ENCODE results near the gene DDT. TPM values are rescaled to one million over a fixed set of nuclear protein-coding genes. Genes with fewer than 3 reads are reported as not detected.
"Not testable (repeated sequence)": the region's sequence is repeated elsewhere in the genome, so short reads cannot be mapped to it uniquely, and the experiment has no call there.

The DDT gene
- total and polyA plus RNA-seq, 7 donors, result 57.3 to 239 (median 85.3) TPM

DNA sequence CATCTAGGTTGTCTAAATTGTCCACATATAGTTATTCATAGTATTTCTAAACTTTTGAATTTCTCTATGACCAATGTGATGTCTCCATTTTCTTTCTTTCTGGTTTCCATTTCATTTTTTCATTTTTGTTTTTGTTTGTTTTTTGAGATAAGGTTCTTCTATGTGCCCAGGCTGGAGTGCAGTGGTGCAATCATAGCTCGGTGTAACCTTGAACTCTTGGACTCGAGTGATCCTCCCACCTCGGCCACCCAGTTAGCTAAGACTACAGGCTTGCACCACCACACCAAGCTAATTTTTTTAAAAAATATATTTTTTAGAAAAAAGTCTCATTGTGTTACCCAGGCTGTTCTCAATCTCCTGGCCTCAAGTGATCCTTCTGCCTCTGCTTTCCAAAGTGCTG, 22.9 kb upstream of the DDT start:
- intact Hi-C loops (cut with DNase I), result no loop called here

DNA sequence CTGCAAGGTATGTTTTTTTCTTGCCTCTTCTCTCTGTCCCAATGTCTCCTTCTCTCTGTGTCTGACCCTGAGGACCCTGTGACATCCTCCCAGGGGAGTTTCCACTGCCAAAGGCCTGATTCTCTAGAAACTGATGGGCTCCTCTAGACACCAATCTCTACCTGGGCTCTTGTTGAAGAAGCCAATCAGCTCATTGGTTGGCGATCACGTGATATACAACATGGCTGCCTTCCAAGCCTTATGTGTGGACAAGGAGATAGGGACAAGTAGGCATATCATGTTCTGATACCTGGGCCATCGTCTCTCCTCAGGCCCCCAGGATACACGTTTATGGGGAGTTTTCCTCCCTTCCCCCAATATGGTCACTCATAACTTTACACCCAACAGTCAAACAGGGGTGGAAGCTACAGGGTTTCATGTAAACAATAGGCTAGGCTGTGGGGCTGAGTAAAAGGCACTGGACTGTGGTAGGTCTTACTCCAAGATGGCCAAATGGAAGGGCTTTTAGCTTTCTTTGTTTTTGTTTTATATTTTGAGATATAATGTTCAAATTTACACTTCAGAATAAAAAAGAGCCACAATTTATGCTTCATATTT, 19.4 kb upstream of the DDT start:
- H3K36me3 ChIP-seq (ENCODE audit: insufficient read depth in 1 of 2, low read depth in 1 of 2); DNase-seq; H3K9me3 ChIP-seq; intact Hi-C loops (cut with DNase I); H3K27ac ChIP-seq; H3K4me3 ChIP-seq; H3K27me3 ChIP-seq (ENCODE audit: insufficient read depth in 3 of 3, low read length in 2 of 3); H3K4me1 ChIP-seq; ATAC-seq: not testable (repeated sequence)
- WGBS, 3 donors, result 46 to 84% (median 68%) methylated on average over 4 of the region's 4 CpGs

More for the DNA sequence above, 22.9 kb upstream of the DDT start:
- Histone ChIP-seq H3K36me3 (ENCODE audit: insufficient read depth in 1 of 2, low read depth in 1 of 2) (no peaks in the 10 kb centered on the region), H3K27me3 (ENCODE audit: insufficient read depth in 3 of 3, low read length in 2 of 3) (no peaks in the 10 kb centered on the region), H3K27ac (no peak overlapping the region), H3K4me3 (no peak overlapping the region), H3K9me3 (no peaks in the 10 kb centered on the region), H3K4me1 (no peaks in the 10 kb centered on the region)
- ATAC-seq (no peak), DNase-seq (no peak)
- WGBS, 3 donors, result 92 to 95% (median 93%) methylated on average over 3 of the region's 3 CpGs
- TF ChIP-seq, protein P1, sequence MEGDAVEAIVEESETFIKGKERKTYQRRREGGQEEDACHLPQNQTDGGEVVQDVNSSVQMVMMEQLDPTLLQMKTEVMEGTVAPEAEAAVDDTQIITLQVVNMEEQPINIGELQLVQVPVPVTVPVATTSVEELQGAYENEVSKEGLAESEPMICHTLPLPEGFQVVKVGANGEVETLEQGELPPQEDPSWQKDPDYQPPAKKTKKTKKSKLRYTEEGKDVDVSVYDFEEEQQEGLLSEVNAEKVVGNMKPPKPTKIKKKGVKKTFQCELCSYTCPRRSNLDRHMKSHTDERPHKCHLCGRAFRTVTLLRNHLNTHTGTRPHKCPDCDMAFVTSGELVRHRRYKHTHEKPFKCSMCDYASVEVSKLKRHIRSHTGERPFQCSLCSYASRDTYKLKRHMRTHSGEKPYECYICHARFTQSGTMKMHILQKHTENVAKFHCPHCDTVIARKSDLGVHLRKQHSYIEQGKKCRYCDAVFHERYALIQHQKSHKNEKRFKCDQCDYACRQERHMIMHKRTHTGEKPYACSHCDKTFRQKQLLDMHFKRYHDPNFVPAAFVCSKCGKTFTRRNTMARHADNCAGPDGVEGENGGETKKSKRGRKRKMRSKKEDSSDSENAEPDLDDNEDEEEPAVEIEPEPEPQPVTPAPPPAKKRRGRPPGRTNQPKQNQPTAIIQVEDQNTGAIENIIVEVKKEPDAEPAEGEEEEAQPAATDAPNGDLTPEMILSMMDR (IDR thresholded peaks at IDR 0.05), result no peak

DNA sequence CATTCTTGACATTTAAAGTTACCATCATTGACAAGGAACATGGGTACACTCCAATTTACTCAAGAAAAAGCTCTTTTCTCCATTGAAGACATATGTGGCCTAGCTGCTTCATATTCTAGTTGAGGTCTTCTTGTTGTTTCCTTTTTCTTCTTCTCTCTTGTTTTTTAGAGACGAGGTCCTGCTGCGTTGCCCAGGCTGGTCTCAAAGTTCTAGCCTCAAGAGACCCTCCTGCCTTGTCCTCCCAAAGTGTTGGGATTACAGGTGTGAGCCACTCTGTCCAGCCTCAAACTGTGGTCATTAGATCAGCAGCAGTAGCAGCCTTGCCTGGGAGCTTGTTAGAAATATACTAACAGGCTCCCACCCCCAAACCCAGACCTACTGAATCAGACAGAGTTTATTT, 18.8 kb upstream of the DDT start:
- DNase-seq; intact Hi-C loops (cut with DNase I); H3K27ac ChIP-seq; H3K36me3 ChIP-seq (ENCODE audit: insufficient read depth in 1 of 2, low read depth in 1 of 2); H3K4me1 ChIP-seq; H3K27me3 ChIP-seq (ENCODE audit: insufficient read depth in 3 of 3, low read length in 2 of 3); H3K4me3 ChIP-seq; ATAC-seq; H3K9me3 ChIP-seq: not testable (repeated sequence)
- WGBS, 3 donors, result 69 to 79% (median 77%) methylated on average over 2 of the region's 2 CpGs

GRCh38 chr22:23989583-23990244, 15.5 kb upstream of the DDT start:
- not testable (repeated sequence) for H3K4me3 ChIP-seq; H3K4me1 ChIP-seq; H3K36me3 ChIP-seq (ENCODE audit: insufficient read depth in 1 of 2, low read depth in 1 of 2); DNase-seq; H3K9me3 ChIP-seq; H3K27ac ChIP-seq; ATAC-seq; H3K27me3 ChIP-seq (ENCODE audit: insufficient read depth in 3 of 3, low read length in 2 of 3)
- intact Hi-C loops (cut with DNase I), result loop anchor here (5.0 to 10.0 kb wide), 2 partner anchors 185 to 188 kb away; no protein-coding TSS in a partner anchor
- 64 to 93% (median 65%) methylated on average over 1 to 2 of the region's 3 CpGs for WGBS, 3 donors

- not testable (repeated sequence) for H3K36me3 ChIP-seq (ENCODE audit: insufficient read depth in 1 of 2, low read depth in 1 of 2); DNase-seq; H3K27ac ChIP-seq; H3K4me3 ChIP-seq; H3K9me3 ChIP-seq; ATAC-seq; H3K4me1 ChIP-seq; H3K27me3 ChIP-seq (ENCODE audit: insufficient read depth in 3 of 3, low read length in 2 of 3)
- 74 to 94% methylated on average over 4 of the region's 4 CpGs; no CpG with 5 or more reads in 1 of the 3 donors for WGBS, 3 donors
- intact Hi-C loops (cut with DNase I), result loop anchor here (5.0 to 10.0 kb wide), 2 partner anchors 188 to 191 kb away; no protein-coding TSS in a partner anchor
Measured at GRCh38 chr22:23986538-23987178, 12.4 kb upstream of the DDT start.

DNA sequence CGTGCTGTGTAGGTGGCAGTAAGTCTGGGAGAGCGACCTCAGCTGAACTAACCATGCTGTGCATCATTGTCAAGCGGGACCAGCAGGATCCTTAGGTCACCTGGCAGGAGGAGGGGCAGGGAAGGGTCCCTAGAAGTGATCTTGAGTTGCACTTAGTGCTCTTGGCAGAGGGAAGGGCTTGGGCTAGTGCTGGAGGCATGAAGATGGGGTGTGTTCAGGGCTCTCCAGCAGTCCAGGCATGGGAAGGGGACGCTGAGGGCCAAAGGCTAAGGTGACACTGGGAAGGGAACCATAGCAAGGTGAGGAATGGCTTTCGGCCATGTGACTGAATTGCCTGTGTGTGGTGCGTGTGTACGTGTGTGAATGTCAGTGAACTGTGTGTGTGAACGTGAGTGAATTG, 11.8 kb upstream of the DDT start:
- not testable (repeated sequence) for H3K4me1 ChIP-seq; H3K27ac ChIP-seq; ATAC-seq; H3K27me3 ChIP-seq (ENCODE audit: insufficient read depth in 3 of 3, low read length in 2 of 3); H3K4me3 ChIP-seq; H3K36me3 ChIP-seq (ENCODE audit: insufficient read depth in 1 of 2, low read depth in 1 of 2); DNase-seq; H3K9me3 ChIP-seq
- 85 to 90% methylated on average over 8 of the region's 8 CpGs; no CpG with 5 or more reads in 1 of the 3 donors for WGBS, 3 donors
- intact Hi-C loops (cut with DNase I), result loop anchor here (5.0 to 10.0 kb wide), 2 partner anchors 189 to 191 kb away; no protein-coding TSS in a partner anchor

DNA sequence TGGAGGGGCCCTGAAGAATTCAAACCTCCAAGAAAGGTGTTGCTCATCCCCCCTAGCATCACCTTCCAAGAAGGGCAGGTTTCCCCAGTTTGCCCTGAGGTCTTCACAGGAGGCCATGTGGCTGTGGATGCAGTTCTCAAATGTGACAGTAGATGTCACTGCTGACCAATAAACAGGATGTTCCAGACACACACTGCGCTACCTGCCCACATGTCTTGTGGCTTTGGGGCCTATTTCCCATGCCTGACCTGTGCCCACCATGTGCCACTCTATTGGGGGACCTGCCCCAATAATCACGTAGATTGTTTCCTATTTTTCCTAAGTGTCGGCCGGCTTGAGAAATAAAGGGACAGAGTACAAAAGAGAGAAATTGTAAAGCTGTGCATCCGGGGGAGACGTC, 10.2 kb upstream of the DDT start:
- Histone ChIP-seq H3K36me3 (ENCODE audit: insufficient read depth in 1 of 2, low read depth in 1 of 2) (no peaks in the 10 kb centered on the region), H3K27me3 (ENCODE audit: insufficient read depth in 3 of 3, low read length in 2 of 3) (no peaks in the 10 kb centered on the region), H3K9me3 (no peaks in the 10 kb centered on the region), H3K4me1 (no peaks in the 10 kb centered on the region), H3K27ac (no peak overlapping the region), H3K4me3 (no peak overlapping the region)
- TF ChIP-seq, protein P1 (IDR thresholded peaks at IDR 0.05), result peak; percentile 80
- DNase-seq (peak in 1 of 2 donors; percentile 42), ATAC-seq (peak; percentile 52 to 79 (median 69))
- WGBS, 3 donors, result 41% methylated on average over 6 of the region's 6 CpGs; no CpG with 5 or more reads in 1 of the 3 donors
- intact Hi-C loops (cut with DNase I), result loop anchor here in 1 of 2 donors (10.0 kb wide), 1 partner anchor 190 kb away; no protein-coding TSS in a partner anchor

- H3K9me3 ChIP-seq; H3K27ac ChIP-seq; H3K36me3 ChIP-seq (ENCODE audit: insufficient read depth in 1 of 2, low read depth in 1 of 2); H3K27me3 ChIP-seq (ENCODE audit: insufficient read depth in 3 of 3, low read length in 2 of 3); H3K4me1 ChIP-seq; DNase-seq; ATAC-seq: not testable (repeated sequence)
- WGBS, 3 donors, result 14 to 54% (median 32%) methylated on average over 3 to 6 of the region's 7 CpGs
- H3K4me3 ChIP-seq, result peak overlapping the region; percentile 36
- intact Hi-C loops (cut with DNase I), result loop anchor here in 1 of 2 donors (10.0 kb wide), 1 partner anchor 194 kb away; no protein-coding TSS in a partner anchor
Measured at GRCh38 chr22:23980567-23980966, 6.3 kb upstream of the DDT start.
